ENCODE results near the gene DBX1. TPM values are rescaled to one million over a fixed set of nuclear protein-coding genes. Genes with fewer than 3 reads are reported as not detected.

The DBX1 gene
- total and polyA plus RNA-seq, 2 experiments from 2014 or later = not detected

GRCh38 chr11:20111871-20112270 lies 48.4 kb downstream of the DBX1 start:
- TF ChIP-seq EZH2 (IDR thresholded peaks at IDR 0.05; ENCODE audit: insufficient read depth, poor library complexity, severe bottlenecking) = no peak
- TF ChIP-seq EZH2phosphoT487 (IDR thresholded peaks at IDR 0.05; ENCODE audit: insufficient read depth, low read depth) = no peak
- Histone ChIP-seq H3K4me2 (ENCODE audit: unreplicated experiment) (peak overlapping the region; percentile 76), H4K20me1 (ENCODE audit: insufficient read depth) (no peaks in the 10 kb centered on the region; the same call in 1 of the 2 replicates), H2AFZ (peak overlapping the region; percentile 82; the same call in 1 of the 2 replicates), H3K9ac (peak overlapping the region; percentile 82), H3K4me1 (ENCODE audit: insufficient read depth) (peaks cover 32% of the 10 kb centered on the region), H3K79me2 (ENCODE audit: insufficient read depth) (no peaks in the 10 kb centered on the region), H3K27ac (peak overlapping the region; percentile 96), H3K9me2 (ENCODE audit: insufficient read depth) (no peaks in the 10 kb centered on the region), H3K4me3 (peak overlapping the region; percentile 54; the same call in 1 of the 2 replicates), H3F3A (ENCODE audit: insufficient read depth) (peaks cover 53% of the 10 kb centered on the region), H3K9me3 (ENCODE audit: low read depth) (no peaks in the 10 kb centered on the region), H3K27me3 (replicated peaks; ENCODE audit: insufficient read depth) (no peaks in the 10 kb centered on the region), H3K36me3 (ENCODE audit: low read depth) (peaks cover 19% of the 10 kb centered on the region; the same call in 1 of the 2 replicates)
- peak; percentile 59 for DNase-seq
- in situ Hi-C loops (cut with MboI) = no loop called here
- WGBS, 2 experiments (ENCODE audit: low coverage in 1 of 2, low lambda C conversion rate in 2 of 2, missing lambda C conversion rate in 2 of 2) = 0 to 4% methylated on average over 1 of the region's 1 CpG

DNA sequence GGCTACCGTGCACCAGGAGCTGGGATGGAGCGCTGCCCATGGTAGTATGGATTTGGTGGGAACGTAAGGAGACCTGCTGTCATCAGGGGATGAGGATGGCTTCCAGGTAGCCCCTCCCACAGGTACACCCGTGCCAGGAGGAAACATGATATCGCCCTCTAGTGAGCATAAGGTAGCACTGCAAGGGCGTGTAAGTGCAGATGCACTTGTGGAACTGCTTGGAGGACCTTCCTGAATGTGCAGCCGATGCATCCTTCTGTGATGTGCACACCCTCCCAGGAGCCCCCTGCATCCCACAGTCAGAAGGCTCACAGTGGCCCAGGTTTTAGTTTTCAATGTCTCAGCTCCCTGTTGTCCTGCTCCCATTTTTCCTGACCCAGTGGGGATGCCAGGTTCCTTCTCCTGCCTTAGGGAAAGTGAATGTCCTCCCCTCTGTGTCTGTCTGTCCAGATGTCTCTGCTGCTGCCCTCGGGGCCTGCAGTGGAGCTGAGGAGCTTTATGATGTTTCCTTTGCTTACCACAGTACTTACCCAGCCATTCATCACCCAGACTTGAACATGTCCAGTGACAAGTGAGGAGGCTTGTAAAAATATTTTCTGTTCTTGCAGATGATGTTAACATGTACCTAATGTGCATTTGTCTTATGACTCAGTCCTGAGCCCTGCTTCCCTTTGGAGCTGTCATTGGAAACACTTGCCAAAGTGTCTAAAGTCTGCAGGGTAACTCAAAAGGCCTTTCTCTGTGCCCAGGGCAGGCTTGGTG lies 49.2 kb downstream of the DBX1 start:
- WGBS, 2 experiments (ENCODE audit: low coverage in 1 of 2, low lambda C conversion rate in 2 of 2, missing lambda C conversion rate in 2 of 2) = 46 to 59% methylated on average over 8 of the region's 8 CpGs
- TF ChIP-seq EZH2 (IDR thresholded peaks at IDR 0.05; ENCODE audit: insufficient read depth, poor library complexity, severe bottlenecking) (no peak), EZH2phosphoT487 (IDR thresholded peaks at IDR 0.05; ENCODE audit: insufficient read depth, low read depth) (0 out of 2 replicates have a peak, but pooled peaks have one; percentile 48)
- peaks cover 19% of the 10 kb centered on the region; the same call in 1 of the 2 replicates for H3K36me3 ChIP-seq (ENCODE audit: low read depth)
- H3K27ac ChIP-seq = peak overlapping the region; percentile 96
- no peaks in the 10 kb centered on the region; the same call in 1 of the 2 replicates for H4K20me1 ChIP-seq (ENCODE audit: insufficient read depth)
- peak overlapping the region; percentile 82 for H3K9ac ChIP-seq
- H3K27me3 ChIP-seq (replicated peaks; ENCODE audit: insufficient read depth) = no peaks in the 10 kb centered on the region
- DNase-seq = peak; percentile 71
- no peaks in the 10 kb centered on the region for H3K79me2 ChIP-seq (ENCODE audit: insufficient read depth)
- no peaks in the 10 kb centered on the region for H3K9me2 ChIP-seq (ENCODE audit: insufficient read depth)
- no peak overlapping the region for H2AFZ ChIP-seq
- H3K4me1 ChIP-seq (ENCODE audit: insufficient read depth) = peaks cover 32% of the 10 kb centered on the region
- H3F3A ChIP-seq (ENCODE audit: insufficient read depth) = peaks cover 53% of the 10 kb centered on the region
- H3K4me2 ChIP-seq (ENCODE audit: unreplicated experiment) = peak overlapping the region; percentile 76
- no peaks in the 10 kb centered on the region for H3K9me3 ChIP-seq (ENCODE audit: low read depth)
- no peak overlapping the region for H3K4me3 ChIP-seq
- in situ Hi-C loops (cut with MboI) = no loop called here

GRCh38 chr11:20109731-20110445 lies 50.4 kb downstream of the DBX1 start:
- in situ Hi-C loops (cut with MboI) = no loop called here
- TF ChIP-seq EZH2 (IDR thresholded peaks at IDR 0.05; ENCODE audit: insufficient read depth, poor library complexity, severe bottlenecking) = no peak
- TF ChIP-seq EZH2phosphoT487 (IDR thresholded peaks at IDR 0.05; ENCODE audit: insufficient read depth, low read depth) = no peak

More at GRCh38 chr11:20109731-20110445, 50.4 kb downstream of the DBX1 start:
- Histone ChIP-seq H4K20me1 (ENCODE audit: insufficient read depth) (no peaks in the 10 kb centered on the region; the same call in 1 of the 2 replicates), H3K4me2 (ENCODE audit: unreplicated experiment) (no peak overlapping the region), H3K9me3 (ENCODE audit: low read depth) (no peaks in the 10 kb centered on the region), H3K27me3 (replicated peaks; ENCODE audit: insufficient read depth) (no peaks in the 10 kb centered on the region), H3K9me2 (ENCODE audit: insufficient read depth) (no peaks in the 10 kb centered on the region), H3K9ac (no peak overlapping the region), H3K4me1 (ENCODE audit: insufficient read depth) (peaks cover 29% of the 10 kb centered on the region), H3K79me2 (ENCODE audit: insufficient read depth) (no peaks in the 10 kb centered on the region), H3F3A (ENCODE audit: insufficient read depth) (peaks cover 53% of the 10 kb centered on the region), H2AFZ (no peak overlapping the region), H3K36me3 (ENCODE audit: low read depth) (peaks cover 27% of the 10 kb centered on the region; the same call in 1 of the 2 replicates), H3K27ac (no peak overlapping the region), H3K4me3 (no peak overlapping the region)
- WGBS, 2 experiments (ENCODE audit: low coverage in 1 of 2, low lambda C conversion rate in 2 of 2, missing lambda C conversion rate in 2 of 2) = 88 to 90% methylated on average over 9 of the region's 9 CpGs
- peak; percentile 52 for DNase-seq

Other genes starting within 250 kb of the DBX1 start
- 13.4 and 23.2 TPM in 2 replicates for gene HTATIP2, start 203.2 kb upstream of the DBX1 start, total RNA-seq (2014; rRNA removed; shearing (Covaris generic))
- 30.7 and 31.5 TPM in 2 replicates for gene HTATIP2, start 203.2 kb upstream of the DBX1 start, polyA plus RNA-seq (2016; fragmentation: Nextera tagmentation; extraction: Ambion mirVana)
- 9.8 and 16.7 TPM in 2 replicates for gene PRMT3, start 227.2 kb upstream of the DBX1 start, total RNA-seq (2014; rRNA removed; shearing (Covaris generic))
- gene PRMT3, start 227.2 kb upstream of the DBX1 start, polyA plus RNA-seq (2016; fragmentation: Nextera tagmentation; extraction: Ambion mirVana) = 11.7 and 11.9 TPM in 2 replicates

Data from GM23248 (cell line).